GM21390 (cell line): ENCODE measurements around the gene AKAP6.
"Not testable (repeated sequence)": the region's sequence is repeated elsewhere in the genome, so short reads cannot be mapped to it uniquely, and the experiment has no call there.

Source experiments
- ATAC-seq: cut with Tn5 transposase; IDR thresholded peaks from one replicate; pipeline ENCODE4 v1.9.1; 2021; ENCODE audit not compliant: unreplicated experiment

Gene AKAP6

DNA sequence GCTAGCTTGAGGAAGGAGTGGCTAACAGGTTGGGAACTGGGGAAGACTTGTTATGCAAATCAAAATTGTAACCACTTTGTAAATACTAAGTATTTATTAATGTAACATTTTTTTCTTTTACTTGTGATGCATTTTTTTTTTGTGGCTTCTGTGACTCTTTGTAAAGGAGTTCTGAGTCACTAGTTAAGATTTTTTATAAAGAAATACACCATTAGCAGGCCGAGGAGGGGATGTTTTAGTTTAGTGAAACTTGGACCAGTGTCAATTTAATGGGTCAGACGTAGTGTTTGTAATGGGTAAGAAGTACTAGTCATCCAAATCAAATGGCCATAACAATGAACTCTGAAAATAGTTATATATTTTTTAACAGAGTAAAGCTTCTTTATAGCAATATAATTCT, 43.1 kb downstream of the AKAP6 start:
- ATAC-seq, result no peak

- ATAC-seq, result not testable (repeated sequence)
Observed at GRCh38 chr14:32373174-32373573, 44.1 kb downstream of the AKAP6 start.

- no peak for ATAC-seq
Observed at GRCh38 chr14:32374155-32374554, 45.1 kb downstream of the AKAP6 start.

- ATAC-seq, result no peak
Observed at GRCh38 chr14:32375663-32376062, 46.6 kb downstream of the AKAP6 start.

DNA sequence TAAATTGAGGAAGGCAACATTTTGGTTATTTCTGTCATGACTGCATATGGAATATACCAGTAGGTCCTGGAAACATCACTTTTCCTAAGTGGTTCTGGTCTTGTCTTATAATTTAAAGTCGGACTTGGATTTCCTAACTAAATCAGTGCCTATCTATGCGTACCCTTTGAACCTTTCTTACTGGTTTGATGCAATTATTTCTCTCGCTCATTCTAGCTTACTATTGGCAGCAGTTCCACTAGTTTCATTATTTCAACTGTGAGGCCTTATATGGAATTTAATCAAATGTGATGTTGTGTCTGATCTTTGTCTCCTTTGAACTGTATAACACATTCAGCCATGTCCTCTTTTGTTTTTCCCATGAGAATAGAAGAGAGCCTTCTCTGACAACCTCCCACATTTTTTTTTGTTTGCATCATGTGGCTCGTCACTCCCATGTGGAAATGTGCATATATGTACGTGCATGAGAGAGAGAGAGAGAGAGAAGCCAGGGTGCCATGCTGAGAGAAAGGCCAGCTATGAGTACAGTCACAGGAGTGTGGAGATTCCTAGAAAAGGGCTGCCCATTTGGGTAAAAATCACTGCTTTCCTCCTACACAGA, 48.0 kb downstream of the AKAP6 start:
- ATAC-seq, result no peak

DNA sequence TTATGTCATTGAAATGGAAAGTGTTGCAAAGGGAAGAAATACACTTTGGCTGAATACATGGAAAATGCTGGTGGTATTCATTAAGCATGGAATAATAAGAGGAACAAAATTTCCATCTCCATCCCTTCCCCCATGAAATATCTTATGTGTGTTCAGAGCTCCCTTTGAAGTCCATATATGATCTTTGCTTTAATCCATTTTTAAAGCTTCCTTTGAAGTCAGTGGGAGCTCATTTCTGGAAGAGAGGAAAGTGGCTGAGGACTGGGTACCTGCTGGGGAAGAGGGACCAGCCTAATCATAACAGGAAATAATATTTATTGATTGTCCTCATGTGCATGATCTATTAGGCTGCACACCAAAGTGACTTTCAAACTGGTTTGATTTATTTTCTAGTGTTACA, 49.2 kb downstream of the AKAP6 start:
- no peak for ATAC-seq

DNA sequence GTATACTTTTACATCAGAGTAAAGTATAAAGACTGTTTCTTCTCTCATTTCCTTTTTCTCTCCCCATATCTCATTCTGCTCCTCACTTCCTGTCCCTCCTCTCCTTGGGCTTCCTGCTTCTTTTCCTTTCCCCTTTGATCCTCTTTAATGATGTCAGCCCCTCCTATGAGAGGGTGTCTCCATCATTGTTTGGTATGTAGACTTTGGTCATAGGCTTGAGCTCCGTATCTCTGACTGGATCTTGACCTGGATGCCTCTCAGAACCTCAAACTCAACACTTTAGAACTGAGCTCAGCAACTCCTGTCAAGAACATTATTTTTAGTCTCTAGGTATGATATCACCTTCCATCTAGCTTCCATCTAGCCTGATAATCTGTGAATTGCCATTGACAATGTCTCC, 50.3 kb downstream of the AKAP6 start:
- ATAC-seq, result no peak

DNA sequence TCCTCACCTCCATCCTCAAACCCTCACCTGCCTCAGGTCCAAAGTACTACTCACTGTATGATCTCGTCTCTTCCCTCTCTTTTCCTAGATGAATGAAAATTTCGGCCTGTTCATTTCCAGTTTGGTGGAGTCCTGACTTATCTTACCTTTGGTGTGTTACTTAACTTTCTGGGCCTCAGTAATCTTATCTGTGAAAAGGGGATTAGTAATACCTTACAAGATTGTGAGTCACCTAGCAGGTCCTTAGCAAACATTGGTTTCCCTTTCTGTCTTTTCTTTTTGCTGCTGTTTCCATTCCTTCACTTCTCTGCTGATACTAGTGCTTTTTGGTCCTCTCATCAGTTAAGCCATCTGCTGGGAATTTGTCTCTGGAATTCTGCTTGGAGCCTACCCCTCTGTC, 52.8 kb downstream of the AKAP6 start:
- no peak for ATAC-seq

- ATAC-seq, result no peak
Observed at GRCh38 chr14:32382704-32383103, 53.6 kb downstream of the AKAP6 start.

DNA sequence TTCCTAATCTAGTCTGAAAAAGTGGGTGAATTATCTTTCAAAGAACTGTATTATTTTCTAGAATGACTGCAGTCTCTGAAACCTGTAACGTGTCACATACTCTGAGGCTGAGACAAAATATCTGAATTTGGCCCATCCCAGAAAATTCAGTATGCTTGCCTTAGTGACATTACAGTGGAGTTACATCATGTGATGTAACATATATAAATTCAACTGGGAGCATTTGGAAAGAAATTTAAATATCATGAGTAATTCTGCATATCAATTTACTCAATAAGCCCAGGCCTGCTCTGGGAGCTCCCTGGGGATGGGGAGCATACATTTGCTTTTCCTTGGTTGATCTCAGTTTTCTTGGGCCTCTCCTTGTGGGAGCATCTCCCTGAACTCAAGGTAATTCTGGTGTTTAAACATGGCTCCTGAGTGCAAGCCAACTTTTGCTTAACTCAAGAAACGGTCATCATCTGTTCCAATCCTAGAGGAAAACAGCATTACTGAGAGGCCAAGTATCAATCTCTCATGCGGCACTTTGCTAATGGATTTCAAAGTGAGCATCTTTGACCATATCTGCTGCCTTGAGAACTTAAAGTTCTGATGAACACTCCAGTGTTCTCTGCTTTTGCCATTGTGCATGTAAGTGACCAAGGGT, 54.4 kb downstream of the AKAP6 start:
- ATAC-seq, result no peak

DNA sequence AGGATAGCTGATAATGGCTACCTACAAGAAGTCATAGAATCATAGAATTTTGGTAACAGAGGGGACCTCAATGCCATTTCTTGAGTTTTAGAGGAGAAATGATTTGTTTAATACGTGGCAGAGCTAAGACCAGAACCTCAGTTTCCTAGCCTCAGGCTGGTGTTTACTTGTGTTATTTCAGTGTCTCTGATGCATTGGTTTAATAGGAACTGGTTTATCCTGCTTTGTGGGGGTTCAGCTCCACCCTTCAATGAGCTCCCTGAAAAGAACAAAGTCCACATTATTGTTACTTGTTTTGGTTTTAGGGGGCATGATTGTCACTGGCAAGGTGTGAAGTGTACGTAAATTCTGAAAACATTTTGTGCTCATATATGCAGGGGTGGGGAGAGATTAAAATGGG, 55.4 kb downstream of the AKAP6 start:
- ATAC-seq, result no peak

- not testable (repeated sequence) for ATAC-seq
Observed at GRCh38 chr14:32387295-32387694, 58.2 kb downstream of the AKAP6 start.

DNA sequence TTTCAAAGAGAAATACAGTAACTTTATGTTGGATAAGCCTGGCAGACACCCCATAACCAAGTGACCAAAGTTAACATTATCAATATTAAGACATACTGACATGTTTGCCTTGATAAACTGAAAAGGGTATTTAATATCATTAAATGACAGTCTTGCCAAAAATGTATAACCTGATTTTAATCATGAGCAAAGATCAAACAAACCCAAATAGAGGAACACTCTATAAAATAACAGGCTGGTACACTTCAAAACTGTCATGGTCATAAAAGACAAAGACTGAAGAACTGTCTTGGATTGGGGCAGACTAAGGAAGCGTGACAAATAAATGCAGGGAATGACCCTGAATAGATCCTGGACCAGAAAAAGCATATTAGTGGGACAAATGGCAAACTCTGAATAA, 64.0 kb downstream of the AKAP6 start:
- no peak for ATAC-seq

GRCh38 chr14:32394038-32394437, 64.9 kb downstream of the AKAP6 start:
- no peak for ATAC-seq

DNA sequence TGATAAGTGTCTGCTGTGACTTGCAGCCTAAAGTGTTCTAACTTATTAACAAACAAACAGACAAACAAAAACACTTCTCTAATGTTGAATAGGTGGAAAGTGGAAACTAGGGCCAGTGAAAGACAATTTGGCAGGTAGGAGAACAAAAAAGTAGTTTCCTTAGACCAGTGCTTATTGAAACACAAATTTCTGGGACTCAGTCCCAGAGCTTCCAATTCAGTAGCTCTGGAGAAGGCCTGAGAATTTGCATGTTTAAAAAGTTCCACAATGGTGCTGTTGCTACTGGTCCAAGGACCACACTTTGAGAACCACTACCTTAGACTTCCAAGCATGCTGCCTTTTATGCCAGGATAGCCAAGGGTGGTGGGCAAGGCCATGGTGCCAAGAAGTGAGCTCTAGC, 67.8 kb downstream of the AKAP6 start:
- no peak for ATAC-seq

GRCh38 chr14:32397861-32398640, 69.0 kb downstream of the AKAP6 start:
- ATAC-seq, result no peak

- no peak for ATAC-seq
Observed at GRCh38 chr14:32399920-32400319, 70.8 kb downstream of the AKAP6 start.

DNA sequence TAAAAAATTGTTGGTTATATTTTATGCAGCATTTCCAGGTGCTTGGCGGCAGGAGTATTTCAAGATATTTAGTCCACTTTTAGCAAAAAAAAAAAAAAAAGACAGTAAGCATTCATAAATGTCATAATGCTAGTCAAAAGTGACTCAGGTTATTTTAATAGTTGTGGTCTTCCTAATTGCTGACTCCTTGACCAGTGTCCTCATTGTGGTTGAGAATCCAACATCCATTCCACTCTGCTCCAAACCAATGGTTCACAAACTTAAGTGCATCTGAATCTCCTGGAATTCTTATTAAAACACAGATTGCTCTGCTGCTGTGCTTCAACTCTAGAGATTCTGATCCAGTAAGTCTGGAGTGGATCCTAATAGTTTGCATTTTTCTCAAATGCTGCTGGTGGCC, 71.4 kb downstream of the AKAP6 start:
- no peak for ATAC-seq

DNA sequence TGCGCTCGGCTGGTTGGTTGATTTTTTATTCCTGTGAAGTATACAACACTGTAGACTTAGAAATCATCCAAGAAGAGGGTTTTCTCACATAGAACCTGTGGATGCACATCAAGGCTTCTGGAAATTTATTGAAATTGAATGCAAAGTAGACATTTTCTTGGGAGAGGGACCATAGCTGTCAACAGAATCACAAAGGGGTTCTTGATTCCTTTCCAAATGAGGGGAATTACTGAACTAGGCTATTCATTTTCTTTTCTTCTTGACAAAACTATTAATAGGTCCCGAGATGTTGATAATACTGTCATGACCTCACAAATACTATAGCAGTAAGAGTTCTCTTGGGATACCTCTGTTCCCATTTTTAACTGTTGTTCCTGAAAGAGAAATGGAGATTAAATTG, 73.9 kb downstream of the AKAP6 start:
- no peak for ATAC-seq

DNA sequence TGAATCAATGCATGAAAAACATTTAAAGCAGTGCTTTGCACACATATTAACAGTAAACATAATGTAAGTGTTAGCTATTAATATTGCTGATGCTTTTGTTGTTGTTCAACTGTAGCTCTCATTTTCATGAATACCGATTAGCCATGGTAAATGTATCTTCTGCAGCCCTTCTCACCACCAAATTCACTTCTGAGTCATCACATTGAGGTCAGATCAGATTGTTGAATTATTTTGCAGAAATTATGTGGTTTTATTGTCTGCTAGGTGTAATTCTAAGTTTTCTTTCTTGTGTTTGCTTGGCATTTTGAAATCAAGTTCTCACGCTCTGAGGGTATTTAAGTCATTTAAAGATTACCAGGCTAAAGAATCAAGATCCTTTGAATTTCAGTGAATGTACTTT, 74.6 kb downstream of the AKAP6 start:
- no peak for ATAC-seq

- no peak for ATAC-seq
Observed at GRCh38 chr14:32404784-32405573, 75.9 kb downstream of the AKAP6 start.

DNA sequence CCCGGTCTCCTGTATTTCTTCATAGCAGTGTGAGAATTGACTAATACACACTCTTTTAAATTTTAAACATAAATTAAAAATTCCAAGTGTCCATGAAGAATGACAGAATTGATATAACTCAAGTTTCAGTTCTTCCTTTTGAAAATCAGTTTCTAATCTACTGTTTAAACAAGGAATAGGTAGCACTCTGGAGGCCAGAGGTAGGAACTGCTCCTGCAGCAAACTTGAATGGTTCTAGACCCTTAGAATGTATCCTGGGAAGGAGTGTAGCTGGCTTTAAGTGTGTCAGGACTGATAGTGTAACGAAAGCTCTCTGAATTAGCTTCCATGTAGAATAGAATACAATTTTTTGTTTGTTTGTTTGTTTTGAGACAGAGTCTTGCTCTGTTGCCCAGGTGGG, 76.8 kb downstream of the AKAP6 start:
- no peak for ATAC-seq
